OCI-LY7 (cell line): ENCODE measurements around the gene RAB37.

Experiments
- EZH2phosphoT487 ChIP-seq: fragments of 200-600 bp; sonication (generic); IDR thresholded peaks from 2 replicates; pipeline ENCODE4 v1.6.1; 2018; ENCODE audit warnings: low read depth, borderline replicate concordance, mild to moderate bottlenecking, mixed run types, antibody characterized with exemption, low read length, moderate library complexity, mixed read lengths
- TF ChIP-seq, protein P1 (sequence below): fragments of 200-600 bp; sonication (generic); conservative IDR thresholded peaks from 2 replicates; pipeline ENCODE4 v1.5.1; 2014; ENCODE audit warnings: mild to moderate bottlenecking, antibody characterized with exemption, low read length, moderate library complexity, mixed read lengths

DNA sequence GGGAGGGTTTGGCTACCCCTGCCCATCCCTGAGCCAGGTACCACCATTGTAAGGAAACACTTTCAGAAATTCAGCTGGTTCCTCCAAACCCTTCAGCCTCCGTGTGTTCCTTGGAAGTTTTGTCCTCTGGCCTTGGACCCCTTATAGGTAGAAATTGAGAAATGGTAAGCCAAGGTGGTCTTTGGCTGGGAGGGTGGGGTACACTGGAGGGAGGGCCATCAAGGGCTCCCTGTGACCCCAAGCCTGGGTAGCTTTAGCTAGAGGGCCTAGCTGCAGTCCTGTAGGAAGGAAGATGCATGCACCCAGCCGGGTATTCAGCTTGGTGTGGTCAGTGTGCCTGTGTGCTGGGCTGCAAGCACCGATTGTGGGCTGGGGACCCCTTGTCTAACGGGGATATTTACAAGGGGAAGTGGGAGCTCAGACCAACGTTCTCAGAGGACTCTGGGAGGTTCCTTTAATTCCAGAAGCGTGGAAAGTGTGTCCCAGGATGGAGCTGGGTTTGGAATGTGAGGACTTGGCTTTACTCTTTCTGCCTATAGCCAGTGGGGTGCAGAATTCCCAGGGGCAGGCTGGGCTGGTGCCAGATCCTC lies 32.3 kb downstream of the RAB37 start:
- TF ChIP-seq, protein P1, sequence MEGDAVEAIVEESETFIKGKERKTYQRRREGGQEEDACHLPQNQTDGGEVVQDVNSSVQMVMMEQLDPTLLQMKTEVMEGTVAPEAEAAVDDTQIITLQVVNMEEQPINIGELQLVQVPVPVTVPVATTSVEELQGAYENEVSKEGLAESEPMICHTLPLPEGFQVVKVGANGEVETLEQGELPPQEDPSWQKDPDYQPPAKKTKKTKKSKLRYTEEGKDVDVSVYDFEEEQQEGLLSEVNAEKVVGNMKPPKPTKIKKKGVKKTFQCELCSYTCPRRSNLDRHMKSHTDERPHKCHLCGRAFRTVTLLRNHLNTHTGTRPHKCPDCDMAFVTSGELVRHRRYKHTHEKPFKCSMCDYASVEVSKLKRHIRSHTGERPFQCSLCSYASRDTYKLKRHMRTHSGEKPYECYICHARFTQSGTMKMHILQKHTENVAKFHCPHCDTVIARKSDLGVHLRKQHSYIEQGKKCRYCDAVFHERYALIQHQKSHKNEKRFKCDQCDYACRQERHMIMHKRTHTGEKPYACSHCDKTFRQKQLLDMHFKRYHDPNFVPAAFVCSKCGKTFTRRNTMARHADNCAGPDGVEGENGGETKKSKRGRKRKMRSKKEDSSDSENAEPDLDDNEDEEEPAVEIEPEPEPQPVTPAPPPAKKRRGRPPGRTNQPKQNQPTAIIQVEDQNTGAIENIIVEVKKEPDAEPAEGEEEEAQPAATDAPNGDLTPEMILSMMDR, result no peak
- TF ChIP-seq EZH2phosphoT487, result no peak
